Neuronal stem cell (in vitro differentiated cells): ENCODE results near the gene ANKS6.
A peak's percentile ranks its signal among the peaks of the same experiment; 100 is the strongest.

Experiments
- DNase-seq: peaks from one replicate; pipeline ENCODE4 v3.0.0-alpha.2; 2013; ENCODE audit warnings: low spot score
- H2AFZ ChIP-seq: one replicate; pipeline ENCODE4 v1.6.1; 2013; ENCODE audit warnings: mild to moderate bottlenecking, low read length, inconsistent platforms
- H2AK5ac ChIP-seq: 2 replicates; pipeline ENCODE4 v1.6.1; 2013; ENCODE audit warnings: low read depth, mild to moderate bottlenecking, inconsistent platforms, low read length, moderate library complexity, mixed read lengths
- H2BK120ac ChIP-seq: 2 replicates; pipeline ENCODE4 v1.6.1; 2013; ENCODE audit warnings: low read depth, mild to moderate bottlenecking, inconsistent platforms, low read length, moderate library complexity, mixed read lengths
- H2BK12ac ChIP-seq: one replicate; pipeline ENCODE4 v1.6.1; 2013; ENCODE audit warnings: low read length, inconsistent platforms
- H2BK15ac ChIP-seq: 2 replicates; pipeline ENCODE4 v1.6.1; 2013; ENCODE audit warnings: mild to moderate bottlenecking, low read length, inconsistent platforms, mixed read lengths
- H2BK5ac ChIP-seq: one replicate; pipeline ENCODE4 v1.6.1; 2013; ENCODE audit warnings: inconsistent platforms, mild to moderate bottlenecking, low read length, moderate library complexity
- H3K14ac ChIP-seq: one replicate; pipeline ENCODE4 v1.6.1; 2013; ENCODE audit warnings: low read length, inconsistent platforms
- H3K18ac ChIP-seq: 2 replicates; pipeline ENCODE4 v1.6.1; 2013; ENCODE audit warnings: low read length, inconsistent platforms
- H3K23ac ChIP-seq: 2 replicates; pipeline ENCODE4 v1.6.1; 2013; ENCODE audit warnings: low read depth, mild to moderate bottlenecking, mixed read lengths, low read length, inconsistent platforms; ENCODE audit not compliant: poor library complexity
- H3K27ac ChIP-seq: replicated peaks from 3 replicates; pipeline ENCODE4 v1.5.1; 2013; ENCODE audit warnings: low read length, inconsistent platforms
- H3K27me3 ChIP-seq, 3 experiments: 2 replicates each; pipeline ENCODE4 v1.6.1; 2013; ENCODE audit warnings: low read length in 3 of 3, mild to moderate bottlenecking in 2 of 3, inconsistent platforms in 1 of 3, low read depth in 1 of 3, mixed read lengths in 1 of 3, moderate library complexity in 1 of 3; ENCODE audit not compliant: control insufficient read depth in 3 of 3, insufficient read depth in 3 of 3
- H3K36me3 ChIP-seq, 2 donors: replicated peaks in 1 of 2; 2 replicates each; pipeline ENCODE4 v1.6.1; 2013; ENCODE audit warnings: low read length in 2 of 2; ENCODE audit not compliant: control insufficient read depth in 2 of 2, insufficient read depth in 2 of 2
- H3K4ac ChIP-seq: 2 replicates; pipeline ENCODE4 v1.6.1; 2013; ENCODE audit warnings: inconsistent platforms, mild to moderate bottlenecking, low read length, moderate library complexity
- H3K4me1 ChIP-seq, 2 donors: 1 replicate in 1 of 2; 2 replicates in 1 of 2; pipeline ENCODE4 v1.6.1; 2013; ENCODE audit warnings: low read length in 2 of 2, low read depth in 1 of 2; ENCODE audit not compliant: control insufficient read depth in 2 of 2, insufficient read depth in 1 of 2
- H3K4me2 ChIP-seq: one replicate; pipeline ENCODE4 v1.6.1; 2013; ENCODE audit warnings: mild to moderate bottlenecking, low read length, inconsistent platforms; ENCODE audit not compliant: insufficient read depth, poor library complexity, severe bottlenecking
- H3K4me3 ChIP-seq, 2 donors: 2 replicates each; pipeline ENCODE4 v1.5.1; 2013; ENCODE audit warnings: low read length in 2 of 2, mild to moderate bottlenecking in 2 of 2, inconsistent platforms in 1 of 2, moderate library complexity in 1 of 2
- H3K79me1 ChIP-seq: one replicate; pipeline ENCODE4 v1.6.1; 2013; ENCODE audit warnings: low read depth, mild to moderate bottlenecking, inconsistent platforms, low read length, moderate library complexity
- H3K9ac ChIP-seq: one replicate; pipeline ENCODE4 v1.6.1; 2013; ENCODE audit warnings: mild to moderate bottlenecking, low read depth, low read length, inconsistent platforms; ENCODE audit not compliant: poor library complexity
- H3K9me3 ChIP-seq, 2 donors: replicated peaks in 1 of 2; 2 replicates each; pipeline versions ENCODE3 to v1.6.1; 2013; ENCODE audit warnings: low read length in 2 of 2, mild to moderate bottlenecking in 2 of 2, inconsistent platforms in 1 of 2, low read depth in 1 of 2, mixed read lengths in 1 of 2, moderate library complexity in 1 of 2; ENCODE audit not compliant: control insufficient read depth in 2 of 2, insufficient read depth in 1 of 2
- H4K8ac ChIP-seq: one replicate; pipeline ENCODE4 v1.6.1; 2013; ENCODE audit warnings: low read depth, mild to moderate bottlenecking, inconsistent platforms, low read length, moderate library complexity
- H4K91ac ChIP-seq: one replicate; pipeline ENCODE4 v1.6.1; 2013; ENCODE audit warnings: low read length, low read depth, mild to moderate bottlenecking, inconsistent platforms; ENCODE audit not compliant: poor library complexity
- WGBS, 2 donors: extraction: QIAGEN DNeasy Blood & Tissue Kit; methylation state at CpG; one replicate each; pipeline ENCODE4 v1.1.7; 2013; ENCODE audit warnings: missing lambda C conversion rate in 2 of 2, mixed read lengths in 1 of 2; ENCODE audit not compliant: insufficient read length in 2 of 2, insufficient replicate concordance in 1 of 2; ENCODE audit errors: extremely low coverage in 2 of 2; 5-methylcytosine and 5-hydroxymethylcytosine counted together

The ANKS6 gene

GRCh38 chr9:98743329-98743728 lies 53.0 kb downstream of the ANKS6 start:
- no peaks in the 10 kb centered on the region for H3K79me1 ChIP-seq
- H2AFZ ChIP-seq: no peak overlapping the region
- H3K27ac ChIP-seq: no peak overlapping the region

GRCh38 chr9:98742325-98743280 lies 53.8 kb downstream of the ANKS6 start:
- H2AK5ac ChIP-seq: no peak overlapping the region
- no peak overlapping the region for H3K23ac ChIP-seq
- peak overlapping the region; percentile 85 for H4K91ac ChIP-seq
- no peak overlapping the region for H4K8ac ChIP-seq
- H2BK15ac ChIP-seq: no peak overlapping the region
- H3K14ac ChIP-seq: no peak overlapping the region
- H3K9me3 ChIP-seq: peaks cover 1 to 5% of the 10 kb centered on the region in 2 donors
- peaks cover 5 to 50% of the 10 kb centered on the region in 2 donors for H3K36me3 ChIP-seq
- H3K27me3 ChIP-seq: no peaks in the 10 kb centered on the region
- H2BK120ac ChIP-seq: no peak overlapping the region
- no peak overlapping the region for H3K27ac ChIP-seq
- no peaks in the 10 kb centered on the region for H3K79me1 ChIP-seq
- H2BK12ac ChIP-seq: no peak overlapping the region
- no peak overlapping the region for H3K4me3 ChIP-seq
- no CpG with 5 or more reads among the region's 10 CpGs for WGBS, 2 donors
- H2AFZ ChIP-seq: no peak overlapping the region
- H3K9ac ChIP-seq: no peak overlapping the region
- no peak overlapping the region for H3K18ac ChIP-seq
- DNase-seq: no peak
- no peaks in the 10 kb centered on the region for H3K4me1 ChIP-seq
- H2BK5ac ChIP-seq: no peak overlapping the region
- no peak overlapping the region for H3K4ac ChIP-seq
- no peak overlapping the region for H3K4me2 ChIP-seq

More at GRCh38 chr9:98743329-98743728, 53.0 kb downstream of the ANKS6 start:
- Histone ChIP-seq H2BK15ac (no peak overlapping the region), H3K4me3 (no peak overlapping the region), H3K4ac (no peak overlapping the region), H2BK120ac (no peak overlapping the region), H4K8ac (no peak overlapping the region), H3K23ac (no peak overlapping the region), H3K36me3 (peaks cover 5 to 54% of the 10 kb centered on the region in 2 donors), H3K18ac (no peak overlapping the region), H3K14ac (no peak overlapping the region), H3K9ac (no peak overlapping the region), H2BK5ac (no peak overlapping the region), H3K27me3 (no peaks in the 10 kb centered on the region), H2AK5ac (no peak overlapping the region), H3K4me2 (no peak overlapping the region), H4K91ac (no peak overlapping the region), H2BK12ac (no peak overlapping the region), H3K4me1 (no peaks in the 10 kb centered on the region), H3K9me3 (peaks cover 1 to 5% of the 10 kb centered on the region in 2 donors)
- no peak for DNase-seq
- no CpG with 5 or more reads among the region's 2 CpGs for WGBS, 2 donors

- Histone ChIP-seq H3K4me3 (no peak overlapping the region), H4K8ac (no peak overlapping the region), H3K4ac (no peak overlapping the region), H3K36me3 (peaks cover 8 to 49% of the 10 kb centered on the region in 2 donors), H2AFZ (no peak overlapping the region), H2BK5ac (no peak overlapping the region), H3K23ac (no peak overlapping the region), H3K79me1 (no peaks in the 10 kb centered on the region), H3K27me3 (no peaks in the 10 kb centered on the region), H2BK120ac (no peak overlapping the region), H2AK5ac (no peak overlapping the region), H3K18ac (no peak overlapping the region), H3K14ac (no peak overlapping the region), H3K9me3 (peaks cover 1 to 5% of the 10 kb centered on the region in 2 donors), H2BK15ac (no peak overlapping the region), H2BK12ac (no peak overlapping the region), H3K4me1 (no peaks in the 10 kb centered on the region), H3K4me2 (no peak overlapping the region), H3K27ac (no peak overlapping the region), H4K91ac (no peak overlapping the region), H3K9ac (no peak overlapping the region)
- DNase-seq: no peak
- WGBS, 2 donors: no CpG with 5 or more reads among the region's 8 CpGs
These were observed 56.0 kb downstream of the ANKS6 start for GRCh38 chr9:98740226-98740881.

- H3K9ac ChIP-seq: no peak overlapping the region
- no peaks in the 10 kb centered on the region for H3K27me3 ChIP-seq
- no peak overlapping the region for H2BK15ac ChIP-seq
- H3K27ac ChIP-seq: no peak overlapping the region
- no peak overlapping the region for H2AFZ ChIP-seq
- no peak overlapping the region for H2BK120ac ChIP-seq
- no peak overlapping the region for H2BK12ac ChIP-seq
- H2BK5ac ChIP-seq: no peak overlapping the region
- H2AK5ac ChIP-seq: no peak overlapping the region
- no CpG with 5 or more reads among the region's 3 CpGs for WGBS, 2 donors
- DNase-seq: no peak
- H3K4ac ChIP-seq: no peak overlapping the region
- H3K79me1 ChIP-seq: no peaks in the 10 kb centered on the region
- H3K36me3 ChIP-seq: peaks cover 8 to 46% of the 10 kb centered on the region in 2 donors
- H3K4me1 ChIP-seq: no peaks in the 10 kb centered on the region
- no peak overlapping the region for H3K4me3 ChIP-seq
- no peak overlapping the region for H4K8ac ChIP-seq
- H3K4me2 ChIP-seq: no peak overlapping the region
- H3K18ac ChIP-seq: no peak overlapping the region
- H4K91ac ChIP-seq: no peak overlapping the region
- H3K23ac ChIP-seq: no peak overlapping the region
- H3K9me3 ChIP-seq: peaks cover 1 to 5% of the 10 kb centered on the region in 2 donors
- H3K14ac ChIP-seq: no peak overlapping the region
These were observed 57.6 kb downstream of the ANKS6 start for GRCh38 chr9:98738741-98739140.
